AG04450 (cell line): Measurements from ENCODE around the gene FGF16. TPM values are rescaled to one million over a fixed set of nuclear protein-coding genes. Genes with fewer than 3 reads are reported as not detected.

Experiments
- CTCF ChIA-PET: fragments of 300-600, 350-600 bp; formaldehyde crosslinking; extraction: SDS; loops from one replicate; lab custom pipeline; 2022; ENCODE audit warnings: antibody characterized with exemption, inconsistent platforms; lab: Charles Lee
- POLR2A ChIA-PET: fragments of 350-600 bp; formaldehyde crosslinking; extraction: SDS; loops from one replicate; lab custom pipeline; 2021; ENCODE audit warnings: antibody characterized with exemption, inconsistent platforms; lab: Yijun Ruan, JAX
- DNase-seq: peaks from one replicate; pipeline ENCODE4 v3.0.0-alpha.2; 2011; ENCODE audit warnings: low read depth, low spot score
- H3K27ac ChIP-seq: one replicate; pipeline ENCODE4 v1.5.1; 2012; ENCODE audit warnings: low read depth, low read length, control low read depth
- H3K27me3 ChIP-seq: one replicate; pipeline ENCODE4 v1.6.0; 2012; ENCODE audit warnings: low read length; ENCODE audit not compliant: control insufficient read depth, insufficient read depth
- H3K4me3 ChIP-seq: 2 replicates; pipeline ENCODE4 v1.5.1; 2011; ENCODE audit warnings: mild to moderate bottlenecking, low read depth, low read length, control low read depth
- H3K9me3 ChIP-seq: 2 replicates; pipeline ENCODE4 v1.5.1; 2012; ENCODE audit warnings: low read length; ENCODE audit not compliant: control insufficient read depth, insufficient read depth
- CTCF ChIP-seq: IDR thresholded peaks from 2 replicates; pipeline ENCODE4 v1.5.1; 2011; ENCODE audit warnings: low read depth, low read length, control low read depth, inconsistent platforms
- polyA plus RNA-seq: library from polyadenylated mRNA; depleted of rRNA; stranded (reverse); fragments of >200 nt; gene quantifications from 2 replicates; pipeline ENCODE4 v1.2.3, GENCODE V29; 2011

Gene FGF16
- polyA plus RNA-seq, 1 experiment: not detected

- Histone ChIP-seq H3K9me3 (no peaks in the 10 kb centered on the region), H3K27ac (no peak overlapping the region), H3K4me3 (no peak overlapping the region), H3K27me3 (no peaks in the 10 kb centered on the region)
- no peak for TF ChIP-seq CTCF
- POLR2A ChIA-PET: no interaction called here
- CTCF ChIA-PET: no interaction called here
- no peak for DNase-seq
Observed at GRCh38 chrX:77436682-77437081, 10.5 kb upstream of the FGF16 start.

- Histone ChIP-seq H3K4me3 (no peak overlapping the region), H3K9me3 (no peaks in the 10 kb centered on the region), H3K27ac (no peak overlapping the region), H3K27me3 (no peaks in the 10 kb centered on the region)
- ChIA-PET POLR2A (no interaction called here), CTCF (no interaction called here)
- DNase-seq: no peak
- TF ChIP-seq CTCF: no peak
Observed at GRCh38 chrX:77440330-77440729, 6.9 kb upstream of the FGF16 start.

GRCh38 chrX:77441033-77441432 lies 6.2 kb upstream of the FGF16 start:
- no peak for TF ChIP-seq CTCF
- no peaks in the 10 kb centered on the region for H3K27me3 ChIP-seq
- H3K4me3 ChIP-seq: no peak overlapping the region
- ChIA-PET POLR2A (no interaction called here), CTCF (no interaction called here)
- H3K9me3 ChIP-seq: no peaks in the 10 kb centered on the region
- no peak for DNase-seq
- no peak overlapping the region for H3K27ac ChIP-seq

GRCh38 chrX:77441479-77441878 lies 5.7 kb upstream of the FGF16 start:
- no peak for TF ChIP-seq CTCF
- Histone ChIP-seq H3K9me3 (no peaks in the 10 kb centered on the region), H3K27ac (no peak overlapping the region), H3K4me3 (no peak overlapping the region), H3K27me3 (no peaks in the 10 kb centered on the region)
- CTCF ChIA-PET: no interaction called here
- no peak for DNase-seq
- POLR2A ChIA-PET: no interaction called here

GRCh38 chrX:77442728-77443127 lies 4.5 kb upstream of the FGF16 start:
- POLR2A ChIA-PET: no interaction called here
- peak; percentile 4 for DNase-seq
- Histone ChIP-seq H3K9me3 (no peaks in the 10 kb centered on the region), H3K27me3 (peaks cover 3% of the 10 kb centered on the region), H3K4me3 (no peak overlapping the region), H3K27ac (no peak overlapping the region)
- TF ChIP-seq CTCF: no peak
- CTCF ChIA-PET: no interaction called here
